GM10248 (cell line): ENCODE results near the gene EFNA4.
A peak's percentile ranks its signal among the peaks of the same experiment; 100 is the strongest.

Experiments used
- CTCF ChIA-PET: fragments of 300-600 bp; sonication (Branson Sonifier 250); formaldehyde crosslinking; extraction: SDS; loops from one replicate; lab custom pipeline; 2021; ENCODE audit warnings: antibody characterized with exemption; lab: Yijun Ruan, JAX
- POLR2A ChIA-PET: fragments of 350-650 bp; sonication (Branson Sonifier 250); formaldehyde crosslinking; extraction: SDS; loops from one replicate; lab custom pipeline; 2020; ENCODE audit warnings: antibody characterized with exemption; lab: Yijun Ruan, JAX
- DNase-seq: peaks from one replicate; pipeline ENCODE4 v3.0.0; 2012; ENCODE audit errors: extremely low spot score
- CTCF ChIP-seq: IDR thresholded peaks from 2 replicates; pipeline ENCODE4 v1.5.1; 2012; ENCODE audit warnings: mild to moderate bottlenecking, low read depth; ENCODE audit errors: extremely low read depth, missing control alignments, control extremely low read depth

Gene EFNA4

GRCh38 chr1:155063550-155064110, at the start of gene EFNA4:
TSS of gene EFNA4 (plus strand) at chr1:155063740. CDS start at chr1:155063824, 84 bp downstream.
- ChIA-PET CTCF (interaction anchor here (0.9 to 16.0 kb wide), 8 partner anchors 12 to 143 kb away, joined by 3 to 285 read pairs (median 11); partner anchors contain the start of genes ADAM15, EFNA3, KRTCAP2 and PYGO2), POLR2A (no interaction called here)
- TF ChIP-seq CTCF = no peak
- peak; percentile 91 for DNase-seq

- DNase-seq = no peak
- CTCF ChIA-PET = interaction anchor here (1.1 to 13.5 kb wide), 10 partner anchors 9 to 547 kb away, joined by 3 to 175 read pairs (median 18); partner anchors contain the start of genes ADAM15, LENEP, PYGO2 and ZBTB7B
- POLR2A ChIA-PET = interaction anchor here (0.7 kb wide), 1 partner anchor 371 kb away, joined by 3 read pairs; no protein-coding TSS in a partner anchor
- TF ChIP-seq CTCF = no peak
These were observed 48.6 kb upstream of the EFNA4 start for GRCh38 chr1:155014709-155015508.

GRCh38 chr1:155015527-155016230, 47.9 kb upstream of the EFNA4 start:
- TF ChIP-seq CTCF = no peak
- ChIA-PET POLR2A (interaction anchor here (0.7 kb wide), 1 partner anchor 372 kb away, joined by 3 read pairs; no protein-coding TSS in a partner anchor), CTCF (interaction anchor here (0.7 to 13.5 kb wide), 22 partner anchors 8 to 547 kb away, joined by 3 to 175 read pairs (median 8); partner anchors contain the start of genes ADAM15, DCST1, DCST2 and KRTCAP2)
- DNase-seq = no peak

GRCh38 chr1:155016231-155016831, 47.2 kb upstream of the EFNA4 start:
- CTCF ChIA-PET = interaction anchor here (0.7 to 13.5 kb wide), 35 partner anchors 9 to 548 kb away, joined by 3 to 175 read pairs (median 7); partner anchors contain the start of genes ADAM15, DCST1, DCST2 and EFNA3
- POLR2A ChIA-PET = interaction anchor here (1.3 kb wide), 1 partner anchor 69 kb away, joined by 4 read pairs; no protein-coding TSS in a partner anchor
- no peak for TF ChIP-seq CTCF
- no peak for DNase-seq

- ChIA-PET CTCF (interaction anchor here (0.6 to 13.5 kb wide), 57 partner anchors 9 to 538 kb away, joined by 3 to 175 read pairs (median 4); partner anchors contain the start of genes ADAM15, DCST1, DCST2 and EFNA3), POLR2A (interaction anchor here (0.6 to 1.3 kb wide), 2 partner anchors 68 to 81 kb away, joined by 3 to 4 read pairs; partner anchors contain the start of gene PMVK)
- peak; percentile 100 for TF ChIP-seq CTCF
- DNase-seq = peak; percentile 88
These were observed 46.2 kb upstream of the EFNA4 start for GRCh38 chr1:155017041-155017945.
